AML-193 (cell line): ENCODE measurements around the gene SAXO2.
"Not testable (repeated sequence)": the region's sequence is repeated elsewhere in the genome, so short reads cannot be mapped to it uniquely, and the experiment has no call there.

Experiments used
- DNase-seq, 2 experiments: peaks; one replicate each; lab custom pipeline; 2025; lab: John Stamatoyannopoulos, UW

SAXO2 gene

GRCh38 chr15:82262422-82263026, at the start of gene SAXO2, which contains the start of gene EFL1:
TSS of gene SAXO2 (plus strand) at chr15:82262818. CDS start at chr15:82262880, 62 bp downstream.
TSS of gene EFL1 (minus strand) at chr15:82262734. CDS start at chr15:82261778, 956 bp downstream.
- DNase-seq: peak; percentile 87 to 88

GRCh38 chr15:82216092-82216491, 46.5 kb upstream of the SAXO2 start:
- DNase-seq: not testable (repeated sequence)

GRCh38 chr15:82221535-82221934, 41.1 kb upstream of the SAXO2 start:
- peak in 1 of 2 experiments; percentile 12 for DNase-seq

- no peak for DNase-seq
Measured at GRCh38 chr15:82228750-82229149, 33.9 kb upstream of the SAXO2 start.

- DNase-seq: no peak
Measured at GRCh38 chr15:82231233-82231632, 31.4 kb upstream of the SAXO2 start.

- DNase-seq: no peak
Measured at GRCh38 chr15:82231842-82232241, 30.8 kb upstream of the SAXO2 start.

- not testable (repeated sequence) for DNase-seq
Measured at GRCh38 chr15:82237944-82238534, 24.6 kb upstream of the SAXO2 start.

GRCh38 chr15:82239685-82240391, 22.8 kb upstream of the SAXO2 start:
- no peak for DNase-seq

- not testable (repeated sequence) for DNase-seq
Measured at GRCh38 chr15:82241836-82242499, 20.6 kb upstream of the SAXO2 start.

GRCh38 chr15:82243644-82244043, 19.0 kb upstream of the SAXO2 start:
- DNase-seq: not testable (repeated sequence)

- DNase-seq: not testable (repeated sequence)
Measured at GRCh38 chr15:82245956-82246355, 16.7 kb upstream of the SAXO2 start.

GRCh38 chr15:82248261-82248660, 14.4 kb upstream of the SAXO2 start:
- not testable (repeated sequence) for DNase-seq

GRCh38 chr15:82261566-82262421, 824 bp upstream of the SAXO2 start:
- DNase-seq: peak; percentile 40 to 60

- DNase-seq: no peak
Measured at GRCh38 chr15:82263350-82263749, 732 bp downstream of the SAXO2 start.

GRCh38 chr15:82267137-82267536, 4.5 kb downstream of the SAXO2 start:
- not testable (repeated sequence) for DNase-seq

- not testable (repeated sequence) for DNase-seq
Measured at GRCh38 chr15:82268454-82268853, 5.8 kb downstream of the SAXO2 start.

- no peak for DNase-seq
Measured at GRCh38 chr15:82272154-82272553, 9.5 kb downstream of the SAXO2 start.

GRCh38 chr15:82275410-82275809, 12.8 kb downstream of the SAXO2 start:
- no peak for DNase-seq

- DNase-seq: not testable (repeated sequence)
Measured at GRCh38 chr15:82281276-82281675, 18.7 kb downstream of the SAXO2 start.

- not testable (repeated sequence) for DNase-seq
Measured at GRCh38 chr15:82282386-82282785, 19.8 kb downstream of the SAXO2 start.

- DNase-seq: not testable (repeated sequence)
Measured at GRCh38 chr15:82284381-82284780, 21.8 kb downstream of the SAXO2 start.
